HG02610 (cell line): ENCODE results near the gene C2CD4B.

Experiments
- ATAC-seq: cut with Tn5 transposase; IDR thresholded peaks from one replicate; pipeline ENCODE4 v1.9.1; 2021; ENCODE audit warnings: mild to moderate bottlenecking, moderate library complexity; ENCODE audit not compliant: unreplicated experiment

The C2CD4B gene

DNA sequence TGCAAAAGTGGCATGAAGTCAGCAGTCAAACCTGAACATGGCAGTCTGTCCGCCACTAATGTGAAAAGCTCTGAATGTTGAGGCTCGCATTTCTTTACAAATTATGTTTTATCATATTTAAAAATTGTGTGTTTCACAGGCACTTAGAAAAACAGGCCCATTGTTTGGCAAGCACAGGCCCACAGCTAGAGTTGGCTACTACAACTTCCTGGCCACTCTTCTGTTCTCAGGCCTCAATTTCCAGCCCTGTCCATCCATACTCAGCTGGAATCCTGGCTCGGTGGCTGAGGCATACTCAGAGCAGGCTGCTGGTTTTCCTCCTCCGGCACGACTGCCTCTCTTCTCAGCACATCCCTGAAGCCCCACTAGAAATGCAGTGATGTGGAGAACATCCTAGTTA is 44.3 kb downstream of the C2CD4B start:
- ATAC-seq: no peak

- ATAC-seq: no peak
Observed at GRCh38 chr15:62119874-62120273, 45.2 kb downstream of the C2CD4B start.

DNA sequence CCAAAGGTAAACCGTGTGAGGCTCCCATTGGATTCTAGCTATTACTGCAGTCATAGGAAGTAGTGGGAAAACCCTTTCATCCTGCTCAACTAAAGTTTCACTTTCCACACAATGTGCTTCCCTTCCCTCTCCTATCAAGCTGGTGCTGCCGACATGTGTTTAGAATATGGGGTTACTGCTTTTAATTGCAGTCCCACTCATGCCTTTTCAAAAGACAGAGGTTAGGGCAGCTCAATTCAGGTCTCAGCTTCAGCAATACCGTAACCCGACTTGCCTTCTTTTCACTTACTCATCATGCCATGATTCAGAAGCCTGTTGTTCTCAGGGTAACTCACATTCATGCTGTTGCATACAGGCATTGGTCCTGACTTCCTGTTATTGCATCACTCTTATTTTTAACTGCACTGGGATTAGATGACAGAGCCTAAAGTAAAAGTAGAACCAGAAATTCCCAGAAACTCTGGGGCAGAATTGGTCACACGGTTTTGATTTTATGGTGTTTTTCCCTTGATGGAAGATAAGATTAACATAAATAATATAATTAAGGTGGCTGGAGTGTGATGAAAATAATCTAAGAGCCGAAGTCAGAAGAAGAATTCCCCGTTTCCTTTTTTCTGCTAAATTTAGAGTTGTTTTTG is 45.7 kb downstream of the C2CD4B start:
- no peak for ATAC-seq

- no peak for ATAC-seq
Observed at GRCh38 chr15:62118520-62119226, 46.4 kb downstream of the C2CD4B start.

DNA sequence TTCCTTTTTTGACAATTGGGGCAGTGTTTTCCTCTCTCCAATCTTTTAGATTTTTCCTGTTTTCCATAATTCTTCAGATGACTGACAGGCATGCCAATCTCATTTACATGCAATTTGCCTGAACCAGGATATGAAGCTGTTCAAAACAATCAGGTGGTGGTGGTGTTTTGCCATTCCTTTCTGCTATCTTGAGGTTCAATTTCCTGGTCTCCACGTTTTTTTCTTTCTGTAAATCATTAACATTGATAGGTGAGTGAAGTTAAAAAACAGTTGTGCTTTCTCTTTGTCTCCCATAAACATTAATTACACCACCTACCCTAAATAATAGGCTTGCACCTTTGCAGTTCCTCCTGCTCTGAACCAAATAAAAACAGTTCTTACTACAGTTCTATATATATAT is 49.2 kb downstream of the C2CD4B start:
- ATAC-seq: no peak
